HTR-8/SVneo (cell line): ENCODE measurements around the gene RRP9.
"Not testable (repeated sequence)": the region's sequence is repeated elsewhere in the genome, so short reads cannot be mapped to it uniquely, and the experiment has no call there.

Experiments
- DNase-seq: peaks from one replicate; pipeline ENCODE4 v3.0.0; 2011; ENCODE audit warnings: low spot score, mixed read lengths; ENCODE audit not compliant: insufficient read length
- FAIRE-seq: peaks from 2 replicates; lab custom pipeline; 2011; peaks lifted over from hg19 to GRCh38; lab: Jason Lieb, UNC

Gene RRP9

GRCh38 chr3:51928438-51928837, 13.3 kb downstream of the RRP9 start:
- FAIRE-seq (no peak), DNase-seq (no peak)

- DNase-seq (no peak), FAIRE-seq (no peak)
Observed at GRCh38 chr3:51927061-51927977, 14.4 kb downstream of the RRP9 start.

DNA sequence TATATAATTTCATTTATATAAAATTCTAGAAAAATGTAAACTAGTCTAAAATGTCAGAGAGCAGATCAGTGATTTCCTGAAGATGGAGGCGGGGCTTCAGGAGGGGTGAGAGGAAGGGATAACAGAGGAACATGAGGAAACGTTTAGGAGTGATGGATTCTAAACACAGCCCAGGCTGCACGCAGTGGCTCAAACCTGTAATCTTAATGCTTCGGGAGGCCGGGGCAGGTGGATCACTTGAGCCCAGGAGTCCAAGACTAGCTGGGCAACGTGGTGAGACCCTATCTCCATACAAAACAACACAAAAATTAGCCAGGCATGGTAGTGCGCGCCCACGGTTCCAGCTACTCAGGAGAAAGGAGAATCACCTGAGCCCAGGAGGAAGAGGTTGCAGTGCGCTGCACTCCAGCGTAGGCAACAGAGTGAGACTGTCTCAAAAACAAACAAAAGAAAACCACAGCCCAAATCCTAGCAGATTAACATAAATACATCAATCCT, 20.6 kb downstream of the RRP9 start:
- DNase-seq = no peak
- FAIRE-seq = no peak

DNA sequence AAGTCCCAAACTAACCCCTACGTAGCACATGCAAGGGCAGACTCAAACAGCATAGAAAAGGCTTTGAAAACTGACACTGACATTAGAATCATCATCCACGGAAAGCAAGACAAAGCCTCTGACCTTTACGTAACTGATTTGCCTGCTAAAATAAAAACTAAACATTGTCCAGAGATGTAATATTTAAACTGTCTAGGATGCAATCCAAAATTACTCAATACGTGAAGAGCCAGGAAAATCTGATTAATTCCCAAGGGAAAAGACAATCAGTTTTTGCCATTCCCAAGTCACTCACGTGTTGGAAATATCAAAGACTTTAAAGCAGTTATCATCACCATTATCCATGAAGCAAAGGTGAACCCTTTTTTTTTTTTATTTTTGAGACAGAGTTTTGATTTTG, 25.3 kb downstream of the RRP9 start:
- DNase-seq (no peak), FAIRE-seq (no peak)

DNA sequence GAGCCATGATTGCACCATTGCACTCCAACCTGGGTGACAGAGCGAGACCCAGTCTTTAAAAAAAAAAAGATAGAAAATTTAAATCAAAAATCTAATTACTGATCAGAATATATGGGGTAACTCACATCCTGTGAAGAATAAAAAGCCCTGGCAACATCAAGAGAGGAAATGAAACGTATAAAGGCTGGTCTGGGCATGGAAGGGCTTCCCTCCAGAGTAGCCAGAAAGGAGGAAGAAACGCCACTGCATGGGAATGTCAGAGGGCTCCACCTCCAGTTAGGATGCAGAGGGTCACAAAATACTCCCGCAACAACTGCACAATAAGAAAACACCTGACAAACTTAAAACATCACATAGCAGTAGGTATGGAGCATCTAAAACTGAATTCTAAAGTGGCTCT, 33.7 kb downstream of the RRP9 start:
- FAIRE-seq (no peak), DNase-seq (no peak)

- no peak for FAIRE-seq
- no peak for DNase-seq
Observed at GRCh38 chr3:51904034-51904823, 37.5 kb downstream of the RRP9 start.

GRCh38 chr3:51902361-51902760, 39.3 kb downstream of the RRP9 start:
- DNase-seq, FAIRE-seq: not testable (repeated sequence)

- not testable (repeated sequence) for FAIRE-seq, DNase-seq
Observed at GRCh38 chr3:51900043-51900442, 41.7 kb downstream of the RRP9 start.

DNA sequence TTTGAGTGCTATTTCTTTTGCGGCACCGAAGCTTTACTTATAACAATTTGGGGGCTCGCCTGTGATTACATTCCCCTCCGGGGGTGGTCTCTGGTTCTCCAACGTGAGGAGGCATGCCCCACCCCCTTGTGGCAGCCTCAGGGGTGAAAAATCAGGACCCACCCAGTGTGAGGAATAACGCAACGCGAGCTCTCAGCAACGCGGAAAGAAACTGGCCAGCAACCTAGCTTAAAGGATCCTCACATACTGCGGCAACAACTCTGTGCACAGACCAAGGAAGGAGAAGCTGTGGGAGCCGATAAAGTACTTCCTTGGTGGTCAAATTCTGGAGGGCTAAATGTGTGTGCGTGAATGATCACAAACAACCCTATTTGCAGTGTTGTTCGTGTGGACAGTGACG, 44.3 kb downstream of the RRP9 start:
- DNase-seq (no peak), FAIRE-seq (no peak)

DNA sequence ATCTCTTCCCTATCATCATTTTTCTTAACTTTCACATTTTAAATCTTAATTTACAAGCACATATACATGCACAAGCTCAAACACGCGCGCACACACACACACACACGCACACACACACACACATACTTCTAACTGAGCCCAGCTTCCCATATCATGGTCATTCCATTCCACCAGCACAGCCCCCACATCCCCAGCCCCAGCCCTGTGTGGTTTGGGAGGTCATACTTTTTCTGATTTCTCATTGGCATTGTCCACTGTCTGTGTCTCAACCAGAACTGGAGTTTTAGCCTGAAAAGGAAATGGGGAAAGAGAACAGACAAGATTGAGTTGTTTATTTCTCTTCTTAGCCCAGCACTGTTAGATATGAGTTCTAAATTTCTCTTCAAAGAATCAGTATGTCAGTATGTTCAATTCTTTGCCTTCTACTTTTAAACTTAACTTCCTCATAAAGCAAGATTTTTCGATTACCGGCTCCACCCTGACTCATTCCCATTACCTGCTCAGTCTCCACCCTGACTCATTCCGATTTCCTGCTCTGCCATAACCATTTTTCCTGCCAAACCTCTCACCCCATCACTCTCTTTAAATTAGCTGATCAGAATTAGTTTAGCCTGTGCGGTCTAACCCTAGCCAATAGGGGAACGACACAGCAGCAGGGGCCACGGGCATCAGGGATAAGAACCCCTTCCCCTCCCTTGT, 44.9 kb downstream of the RRP9 start:
- FAIRE-seq (no peak), DNase-seq (no peak)

- DNase-seq = no peak
- no peak for FAIRE-seq
Observed at GRCh38 chr3:51894939-51895338, 46.8 kb downstream of the RRP9 start.

GRCh38 chr3:51894391-51894790, 47.3 kb downstream of the RRP9 start:
- DNase-seq = no peak
- FAIRE-seq = no peak

GRCh38 chr3:51891242-51892039, 50.3 kb downstream of the RRP9 start:
- no peak for FAIRE-seq
- DNase-seq = no peak

DNA sequence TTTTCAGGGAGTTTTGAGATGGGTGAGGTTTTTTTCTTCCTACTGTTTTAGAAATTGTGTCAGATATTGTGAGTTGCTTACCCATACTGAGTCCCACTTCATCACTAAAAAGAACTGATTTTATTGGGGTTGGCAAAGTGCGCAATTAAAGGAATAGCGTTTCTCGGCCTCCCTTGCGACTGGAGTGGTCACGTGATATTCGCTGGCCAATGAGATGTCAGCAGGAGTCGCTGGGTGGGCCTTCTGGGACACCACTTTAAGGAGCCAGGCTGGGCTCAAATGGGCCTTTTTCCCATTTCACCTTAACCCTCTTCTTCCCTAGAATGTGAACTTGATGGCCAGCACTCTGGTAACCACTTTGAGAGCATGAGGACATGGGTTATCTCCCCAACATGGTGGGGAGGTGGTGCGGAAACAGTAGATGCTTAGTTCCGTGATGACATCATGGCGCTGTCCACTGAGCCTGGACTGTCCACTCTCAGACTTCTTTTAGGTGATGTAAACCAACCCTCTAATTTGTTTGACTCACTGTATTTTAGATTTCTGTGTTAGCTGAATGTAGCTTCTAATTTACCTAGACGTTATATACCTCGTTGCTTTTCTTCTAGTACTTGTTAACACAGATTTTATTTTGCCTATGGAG, 53.1 kb downstream of the RRP9 start:
- DNase-seq = no peak
- FAIRE-seq = peak; percentile 42

- no peak for DNase-seq
- FAIRE-seq = no peak
Observed at GRCh38 chr3:51887620-51888019, 54.1 kb downstream of the RRP9 start.

- DNase-seq (no peak), FAIRE-seq (no peak)
Observed at GRCh38 chr3:51886447-51886846, 55.3 kb downstream of the RRP9 start.
